GM19324 (cell line): ENCODE measurements around the gene USP17L21.
"Not testable (repeated sequence)": the region's sequence is repeated elsewhere in the genome, so short reads cannot be mapped to it uniquely, and the experiment has no call there.

Source experiments
- ATAC-seq: cut with Tn5 transposase; IDR thresholded peaks from one replicate; pipeline ENCODE4 v1.9.1; 2021; ENCODE audit warnings: mild to moderate bottlenecking, moderate library complexity; ENCODE audit not compliant: unreplicated experiment, low FRiP score

Gene USP17L21

GRCh38 chr4:9262572-9262971 is at the start of gene USP17L21:
USP17L21 (plus strand) TSS chr4:9262872; CDS start chr4:9262872, 0 bp downstream.
- ATAC-seq = not testable (repeated sequence)

- not testable (repeated sequence) for ATAC-seq
These were observed 48.0 kb upstream of the USP17L21 start for GRCh38 chr4:9214701-9215100.

GRCh38 chr4:9215105-9215504 is 47.6 kb upstream of the USP17L21 start, which contains the start of gene USP17L11:
USP17L11 (plus strand) TSS chr4:9215405; CDS start chr4:9215405, 0 bp downstream.
- ATAC-seq = not testable (repeated sequence)

- not testable (repeated sequence) for ATAC-seq
These were observed 42.8 kb upstream of the USP17L21 start, which contains the start of gene USP17L12 for GRCh38 chr4:9219852-9220251. USP17L12 (plus strand) TSS chr4:9220152; CDS start chr4:9220152, 0 bp downstream.

- ATAC-seq = not testable (repeated sequence)
These were observed 38.1 kb upstream of the USP17L21 start, which contains the start of gene USP17L13 for GRCh38 chr4:9224596-9224995. USP17L13 (plus strand) TSS chr4:9224896; CDS start chr4:9224896, 0 bp downstream.

- ATAC-seq = not testable (repeated sequence)
These were observed 32.4 kb upstream of the USP17L21 start for GRCh38 chr4:9230249-9230648.

GRCh38 chr4:9234085-9234484 is 28.6 kb upstream of the USP17L21 start, which contains the start of gene USP17L15:
USP17L15 (plus strand) TSS chr4:9234385; CDS start chr4:9234385, 0 bp downstream.
- ATAC-seq = not testable (repeated sequence)

- not testable (repeated sequence) for ATAC-seq
These were observed 24.2 kb upstream of the USP17L21 start for GRCh38 chr4:9238461-9238860.

GRCh38 chr4:9243579-9243978 is 19.1 kb upstream of the USP17L21 start, which contains the start of gene USP17L17:
USP17L17 (plus strand) TSS chr4:9243879; CDS start chr4:9243879, 0 bp downstream.
- ATAC-seq = not testable (repeated sequence)

- not testable (repeated sequence) for ATAC-seq
These were observed 14.6 kb upstream of the USP17L21 start, which contains the start of gene USP17L18 for GRCh38 chr4:9247953-9248680. USP17L18 (plus strand) TSS chr4:9248630; CDS start chr4:9248630, 0 bp downstream.

- ATAC-seq = not testable (repeated sequence)
These were observed 9.6 kb upstream of the USP17L21 start, which contains the start of gene USP17L19 for GRCh38 chr4:9253078-9253477. USP17L19 (plus strand) TSS chr4:9253378; CDS start chr4:9253378, 0 bp downstream.

GRCh38 chr4:9257824-9258223 is 4.8 kb upstream of the USP17L21 start, which contains the start of gene USP17L20:
USP17L20 (plus strand) TSS chr4:9258124; CDS start chr4:9258124, 0 bp downstream.
- not testable (repeated sequence) for ATAC-seq

- not testable (repeated sequence) for ATAC-seq
These were observed 4.6 kb downstream of the USP17L21 start, which contains the start of gene USP17L22 for GRCh38 chr4:9267319-9267718. USP17L22 (plus strand) TSS chr4:9267619; CDS start chr4:9267619, 0 bp downstream.

GRCh38 chr4:9271719-9272118 is 9.0 kb downstream of the USP17L21 start:
- not testable (repeated sequence) for ATAC-seq
